Measurements from ENCODE around the gene AMOTL1. TPM values are rescaled to one million over a fixed set of nuclear protein-coding genes. Genes with fewer than 3 reads are reported as not detected.

Gene AMOTL1
- total RNA-seq, 1 experiment from 2014 or later, result 32.6 TPM

GRCh38 chr11:94828088-94828487, 59.9 kb downstream of the AMOTL1 start:
- BruUV-seq (replicated peaks), result no TSS peak
- Histone ChIP-seq H3F3A (ENCODE audit: low read length, unreplicated experiment) (no peaks in the 10 kb centered on the region), H3K9me3 (ENCODE audit: low read length) (no peaks in the 10 kb centered on the region), H3K27ac (ENCODE audit: low read length) (no peak overlapping the region), H3K4me1 (ENCODE audit: insufficient read depth, low read length) (peaks cover 8% of the 10 kb centered on the region), H3K36me3 (ENCODE audit: low read depth, low read length) (peaks cover 65% of the 10 kb centered on the region), H3K4me3 (ENCODE audit: low read length) (no peak overlapping the region), H3K79me2 (ENCODE audit: low read length) (no peaks in the 10 kb centered on the region), H3K4me2 (ENCODE audit: low read length) (no peak overlapping the region), H4K20me1 (ENCODE audit: low read length) (no peaks in the 10 kb centered on the region), H2AFZ (ENCODE audit: low read length) (no peak overlapping the region), H3K27me3 (ENCODE audit: low read length) (no peaks in the 10 kb centered on the region), H3K9ac (ENCODE audit: low read length) (no peak overlapping the region), H3K9me2 (replicated peaks; ENCODE audit: low read length) (no peaks in the 10 kb centered on the region)
- ATAC-seq, result no peak
- CTCF ChIA-PET, result no interaction called here
- TF ChIP-seq CTCF (conservative IDR thresholded peaks at IDR 0.05; ENCODE audit: low read depth, low read length) (no peak), EZH2 (IDR thresholded peaks at IDR 0.05; ENCODE audit: low read length, unreplicated experiment) (no peak), EZH2phosphoT487 (IDR thresholded peaks at IDR 0.05; ENCODE audit: borderline replicate concordance, low read length) (no peak)
- intact Hi-C loops (cut with micrococcal nuclease), result no loop called here
- POLR2A ChIA-PET (ENCODE audit: unreplicated experiment), result no interaction called here
- DNase-seq, result no peak

- peaks cover 68% of the 10 kb centered on the region for H3K36me3 ChIP-seq (ENCODE audit: low read depth, low read length)
- H3K9me3 ChIP-seq (ENCODE audit: low read length), result no peaks in the 10 kb centered on the region
- peaks cover 22% of the 10 kb centered on the region for H3K4me1 ChIP-seq (ENCODE audit: insufficient read depth, low read length)
- no peak overlapping the region for H3K9ac ChIP-seq (ENCODE audit: low read length)
- intact Hi-C loops (cut with micrococcal nuclease), result no loop called here
- no TSS peak for BruUV-seq (replicated peaks)
- ChIA-PET POLR2A (ENCODE audit: unreplicated experiment) (no interaction called here), CTCF (no interaction called here)
- DNase-seq, result no peak
- H3K9me2 ChIP-seq (replicated peaks; ENCODE audit: low read length), result no peaks in the 10 kb centered on the region
- no peaks in the 10 kb centered on the region for H4K20me1 ChIP-seq (ENCODE audit: low read length)
- ATAC-seq, result no peak
- no peaks in the 10 kb centered on the region for H3K79me2 ChIP-seq (ENCODE audit: low read length)
- no peak overlapping the region for H3K27ac ChIP-seq (ENCODE audit: low read length)
- no peak overlapping the region for H3K4me2 ChIP-seq (ENCODE audit: low read length)
- no peaks in the 10 kb centered on the region for H3F3A ChIP-seq (ENCODE audit: low read length, unreplicated experiment)
- TF ChIP-seq CTCF (conservative IDR thresholded peaks at IDR 0.05; ENCODE audit: low read depth, low read length) (0 out of 2 replicates have a peak, but pooled peaks have one; percentile 2), EZH2 (IDR thresholded peaks at IDR 0.05; ENCODE audit: low read length, unreplicated experiment) (no peak)
- H3K27me3 ChIP-seq (ENCODE audit: low read length), result no peaks in the 10 kb centered on the region
- H3K4me3 ChIP-seq (ENCODE audit: low read length), result no peak overlapping the region
- H2AFZ ChIP-seq (ENCODE audit: low read length), result no peak overlapping the region
These were observed 62.8 kb downstream of the AMOTL1 start for GRCh38 chr11:94830722-94831510.

GRCh38 chr11:94831529-94831928, 63.4 kb downstream of the AMOTL1 start:
- Histone ChIP-seq H3K4me3 (ENCODE audit: low read length) (no peak overlapping the region), H3K9me3 (ENCODE audit: low read length) (no peaks in the 10 kb centered on the region), H4K20me1 (ENCODE audit: low read length) (no peaks in the 10 kb centered on the region), H3K27ac (ENCODE audit: low read length) (no peak overlapping the region), H2AFZ (ENCODE audit: low read length) (no peak overlapping the region), H3K79me2 (ENCODE audit: low read length) (no peaks in the 10 kb centered on the region), H3K4me1 (ENCODE audit: insufficient read depth, low read length) (peaks cover 28% of the 10 kb centered on the region), H3K36me3 (ENCODE audit: low read depth, low read length) (peaks cover 62% of the 10 kb centered on the region), H3K9ac (ENCODE audit: low read length) (no peak overlapping the region), H3F3A (ENCODE audit: low read length, unreplicated experiment) (no peaks in the 10 kb centered on the region), H3K27me3 (ENCODE audit: low read length) (no peaks in the 10 kb centered on the region), H3K9me2 (replicated peaks; ENCODE audit: low read length) (no peaks in the 10 kb centered on the region), H3K4me2 (ENCODE audit: low read length) (no peak overlapping the region)
- ChIA-PET POLR2A (ENCODE audit: unreplicated experiment) (no interaction called here), CTCF (no interaction called here)
- TF ChIP-seq EZH2phosphoT487 (IDR thresholded peaks at IDR 0.05; ENCODE audit: borderline replicate concordance, low read length), result no peak
- TF ChIP-seq EZH2 (IDR thresholded peaks at IDR 0.05; ENCODE audit: low read length, unreplicated experiment), result no peak
- TF ChIP-seq CTCF (conservative IDR thresholded peaks at IDR 0.05; ENCODE audit: low read depth, low read length), result no peak
- no peak for DNase-seq
- intact Hi-C loops (cut with micrococcal nuclease), result no loop called here
- ATAC-seq, result no peak
- no TSS peak for BruUV-seq (replicated peaks)
